Gastrocnemius medialis (tissue), 4 donors: Measurements from ENCODE around the gene ZFAND6. TPM values are rescaled to one million over a fixed set of nuclear protein-coding genes. Genes with fewer than 3 reads are reported as not detected.

Experiments
- ATAC-seq, 2 donors: fragments of 150-250 bp; one replicate each; pipeline ENCODE4 v1.9.1; 2016
- DNase-seq, 2 donors: peaks; one replicate each; pipeline ENCODE4 v3.0.0-alpha.2; 2019
- H3K27ac ChIP-seq, 4 donors: fragments of 200-600 bp; sonication (generic); 1 replicate in 1 of 4; 2 replicates in 3 of 4; pipeline ENCODE4 v1.5.1; 2016 to 2018; ENCODE audit warnings: mild to moderate bottlenecking in 2 of 4, moderate library complexity in 1 of 4
- H3K27me3 ChIP-seq, 3 donors: fragments of 200-600 bp; sonication (generic) in 2 of 3; 1 replicate in 1 of 3; 2 replicates in 2 of 3; pipeline versions ENCODE4 v1.5.1 to v1.6.0; 2016 to 2019; ENCODE audit warnings: mild to moderate bottlenecking in 1 of 3, moderate library complexity in 1 of 3
- H3K36me3 ChIP-seq, 2 donors: fragments of 200-600 bp; sonication (generic) in 1 of 2; one replicate each; pipeline ENCODE4 v1.5.1; 2017 to 2018
- H3K4me1 ChIP-seq, 2 donors: fragments of 200-600 bp; sonication (generic) in 1 of 2; one replicate each; pipeline ENCODE4 v1.5.1; 2016 to 2017; ENCODE audit warnings: mild to moderate bottlenecking in 2 of 2
- H3K4me3 ChIP-seq, 4 donors: fragments of 200-600 bp; sonication (generic) in 3 of 4; 1 replicate in 1 of 4; 2 replicates in 3 of 4; pipeline ENCODE4 v1.5.1; 2016 to 2019; ENCODE audit warnings: mild to moderate bottlenecking in 2 of 4
- H3K9me3 ChIP-seq, 3 donors: fragments of 200-600 bp; sonication (generic) in 2 of 3; 1 replicate in 1 of 3; 2 replicates in 2 of 3; pipeline ENCODE4 v1.5.1; 2016 to 2019
- CTCF ChIP-seq, 5 experiments: fragments of 450-650 bp in 3 of 5; fragments of 200-600 bp in 2 of 5; sonication (generic) in 2 of 5; IDR thresholded peaks in 4 of 5; conservative IDR thresholded peaks in 1 of 5; 1 replicate in 4 of 5; 2 replicates in 1 of 5; pipeline ENCODE4 v1.5.1; 2016 to 2019; ENCODE audit warnings: antibody characterized with exemption in 5 of 5, mild to moderate bottlenecking in 3 of 5, moderate library complexity in 3 of 5
- POLR2A ChIP-seq, 2 donors: fragments of 450-650 bp; IDR thresholded peaks; one replicate each; pipeline ENCODE4 v1.6.1; 2017; ENCODE audit warnings: antibody characterized with exemption in 2 of 2, mild to moderate bottlenecking in 2 of 2, moderate library complexity in 2 of 2
- in situ Hi-C, 4 donors: fragments of 200-750 bp; cut with MboI; loops; one replicate each; pipeline versions ENCODE4 v1.15.0 to v1.8.0; 2017; ENCODE audit warnings: low sequenced_read_pairs in 4 of 4
- intact Hi-C: fragments of 100-400 bp; cut with DNase I; formaldehyde crosslinking; loops from one replicate; pipeline ENCODE4 v1.15.1; 2023; ENCODE audit warnings: low total_unique reads
- total RNA-seq, 4 donors: library from RNA; depleted of rRNA; stranded (reverse); fragments of >200 nt; gene quantifications; one replicate each; pipeline versions ENCODE4 v1.1.0 to v1.2.3, GENCODE V29; 2016

The ZFAND6 gene
- total RNA-seq, 4 donors from 2014 or later, result 95.4 to 196 (median 146) TPM

GRCh38 chr15:80152180-80152895 is 92.9 kb downstream of the ZFAND6 start:
- intact Hi-C loops, result loop anchor here (1.0 to 5.0 kb wide), 4 partner anchors 22 to 1280 kb away; partner anchors contain the start of genes MORF4L1, MTHFS and ZFAND6
- Histone ChIP-seq H3K27me3 (no peaks in the 10 kb centered on the region), H3K4me3 (peak overlapping the region; percentile 64 to 91 (median 71)), H3K4me1 (peaks cover 38 to 45% of the 10 kb centered on the region in 2 donors), H3K36me3 (no peaks in the 10 kb centered on the region), H3K27ac (peak overlapping the region; percentile 86 to 91 (median 90)), H3K9me3 (no peaks in the 10 kb centered on the region)
- peak; percentile 97 to 99 for DNase-seq
- ATAC-seq, result peak; percentile 66 to 77
- TF ChIP-seq POLR2A (IDR thresholded peaks at IDR 0.05) (peak; percentile 27 to 74), CTCF (IDR thresholded peaks at IDR 0.05 in 4 of 5, conservative IDR thresholded peaks at IDR 0.05 in 1 of 5) (no peak)
- in situ Hi-C loops, result loop anchor here in 3 of 4 donors (25.0 kb wide), 2 partner anchors 90 to 240 kb away; partner anchors contain the start of gene ZFAND6 (in 1 of the 3)

DNA sequence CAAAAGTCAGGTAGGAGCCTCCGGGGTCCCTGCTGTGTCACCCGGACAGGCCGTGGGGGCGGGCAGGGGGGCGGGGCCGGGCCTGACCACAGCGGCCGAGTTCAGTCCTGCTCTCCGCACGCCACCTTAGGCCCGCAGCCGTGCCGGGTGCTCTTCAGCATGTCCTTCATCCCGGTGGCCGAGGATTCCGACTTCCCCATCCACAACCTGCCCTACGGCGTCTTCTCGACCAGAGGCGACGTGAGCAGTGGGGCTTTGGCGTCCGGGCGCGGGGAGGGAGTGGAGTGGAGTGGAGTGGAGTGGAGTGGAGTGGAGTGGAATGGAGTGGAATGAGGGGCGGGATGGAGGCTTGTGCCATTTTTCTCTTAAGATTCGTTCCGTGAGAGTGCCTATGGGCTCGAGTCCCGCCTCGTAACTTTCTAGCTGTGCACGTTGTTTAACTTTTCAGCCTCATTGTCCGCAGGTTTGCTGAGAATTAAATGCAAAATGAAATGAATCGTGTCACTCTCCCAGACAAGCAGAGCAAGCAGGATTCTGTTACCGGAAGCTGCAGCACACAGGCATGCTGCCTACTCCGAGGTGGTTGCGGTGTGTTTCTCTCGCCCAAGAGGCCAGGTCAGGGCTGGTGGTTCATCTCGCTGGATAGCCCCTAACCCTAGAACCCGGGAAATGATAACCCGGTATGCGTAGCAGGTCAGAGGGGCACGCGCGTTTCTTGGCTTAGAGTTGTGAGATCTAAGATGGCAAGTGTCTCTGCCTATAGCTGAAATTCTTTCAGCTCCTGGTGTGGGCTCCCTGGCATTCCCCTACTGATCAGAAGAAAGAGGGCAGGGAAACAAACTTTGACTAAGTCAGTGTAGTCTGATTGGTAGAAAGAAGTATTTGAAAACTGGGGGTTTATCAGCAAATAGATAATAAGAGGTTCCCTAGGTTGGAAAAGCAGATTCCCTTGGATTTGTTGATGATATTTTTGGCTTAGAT is 93.7 kb downstream of the ZFAND6 start, which contains the start of gene FAH:
Gene FAH (plus strand): TSS at position 104 of the 981 bp plus-strand sequence. CDS start 56 bp downstream, at position 160.
- no peak for TF ChIP-seq POLR2A (IDR thresholded peaks at IDR 0.05)
- TF ChIP-seq CTCF (IDR thresholded peaks at IDR 0.05 in 4 of 5, conservative IDR thresholded peaks at IDR 0.05 in 1 of 5), result no peak
- intact Hi-C loops, result loop anchor here (1.0 to 5.0 kb wide), 4 partner anchors 22 to 1281 kb away; partner anchors contain the start of genes MORF4L1, MTHFS and ZFAND6
- peaks cover 38 to 45% of the 10 kb centered on the region in 2 donors for H3K4me1 ChIP-seq
- in situ Hi-C loops, result loop anchor here in 3 of 4 donors (25.0 kb wide), 2 partner anchors 91 to 241 kb away; partner anchors contain the start of gene ZFAND6 (in 1 of the 3)
- peak within 1 kb of the TSS; percentile 86 to 91 (median 90) for H3K27ac ChIP-seq
- no peaks in the 10 kb centered on the region for H3K9me3 ChIP-seq
- peak within 1 kb of the TSS; percentile 64 to 91 (median 71) for H3K4me3 ChIP-seq
- H3K36me3 ChIP-seq, result peaks cover 0 to 5% of the 10 kb centered on the region in 2 donors
- H3K27me3 ChIP-seq, result no peaks in the 10 kb centered on the region
- ATAC-seq (peak; percentile 66 to 69), DNase-seq (no peak)

- TF ChIP-seq CTCF (IDR thresholded peaks at IDR 0.05 in 4 of 5, conservative IDR thresholded peaks at IDR 0.05 in 1 of 5), result no peak
- no peak for TF ChIP-seq POLR2A (IDR thresholded peaks at IDR 0.05)
- intact Hi-C loops, result loop anchor here (2.0 to 5.0 kb wide), 3 partner anchors 21 to 1282 kb away; partner anchors contain the start of genes MORF4L1 and MTHFS
- Histone ChIP-seq H3K4me1 (peaks cover 38 to 45% of the 10 kb centered on the region in 2 donors), H3K9me3 (no peaks in the 10 kb centered on the region), H3K4me3 (peak overlapping the region in 3 of 4 donors; percentile 64 to 91 (median 69)), H3K27ac (peak overlapping the region; percentile 86 to 91 (median 90)), H3K27me3 (no peaks in the 10 kb centered on the region), H3K36me3 (peaks cover 0 to 11% of the 10 kb centered on the region in 2 donors)
- in situ Hi-C loops, result loop anchor here in 3 of 4 donors (25.0 kb wide), 2 partner anchors 92 to 242 kb away; partner anchors contain the start of gene ZFAND6 (in 1 of the 3)
- no peak for ATAC-seq
- no peak for DNase-seq
Observed at GRCh38 chr15:80153900-80154299, 94.4 kb downstream of the ZFAND6 start.

GRCh38 chr15:80154336-80154735 is 94.9 kb downstream of the ZFAND6 start:
- DNase-seq, result no peak
- Histone ChIP-seq H3K9me3 (no peaks in the 10 kb centered on the region), H3K4me3 (no peak overlapping the region), H3K27me3 (no peaks in the 10 kb centered on the region), H3K27ac (peak overlapping the region; percentile 86 to 91 (median 90)), H3K4me1 (peaks cover 38 to 45% of the 10 kb centered on the region in 2 donors), H3K36me3 (peaks cover 0 to 14% of the 10 kb centered on the region in 2 donors)
- in situ Hi-C loops (loop anchor here in 3 of 4 donors (25.0 kb wide), 2 partner anchors 92 to 242 kb away; partner anchors contain the start of gene ZFAND6 (in 1 of the 3)), intact Hi-C loops (loop anchor here (5.0 kb wide), 2 partner anchors 257 to 1282 kb away; partner anchors contain the start of genes MORF4L1 and MTHFS)
- ATAC-seq, result no peak
- no peak for TF ChIP-seq POLR2A (IDR thresholded peaks at IDR 0.05)
- no peak for TF ChIP-seq CTCF (IDR thresholded peaks at IDR 0.05 in 4 of 5, conservative IDR thresholded peaks at IDR 0.05 in 1 of 5)
